Heart left ventricle (tissue), 13 donors: ENCODE data around the gene IPO5.
"Not testable (repeated sequence)": the region's sequence is repeated elsewhere in the genome, so short reads cannot be mapped to it uniquely, and the experiment has no call there.

Source experiments
- CTCF ChIP-seq, 12 donors: fragments of 200-600 bp; sonication (generic) in 4 of 12; IDR thresholded peaks; one replicate each; pipeline versions ENCODE4 v1.5.0 to v1.8.0; 2018 to 2022; ENCODE audit warnings: antibody characterized with exemption in 12 of 12, mild to moderate bottlenecking in 5 of 12
- POLR2A ChIP-seq, 2 donors: fragments of 450-650 bp; IDR thresholded peaks; one replicate each; pipeline ENCODE4 v1.6.1; 2017; ENCODE audit warnings: antibody characterized with exemption in 2 of 2, mild to moderate bottlenecking in 2 of 2, moderate library complexity in 2 of 2
- donor health status: ischemic (EF 13 %, LVEDD 7.1; RV severe dilation, severe dysfunction).
- donor health status: DM: no; HTN: yes; CAD: no.
- donor health status: DM: no; HTN: no; CAD: no.
- donor health status: ischemic (EF 25% LVEDD 6.9; RV normal size, moderate dysfunction).
- donor health status: ischemic (EF 25% LVEDD 5.7; RV mildly dilated, moderate dysfunction).
- donor health status: ischemic (EF 35%, LVEDD 5.7; RV mildly dilated, moderate dysfunction).
- donor health status: nonischemic (EF 11% LVEDD 7.7; RV severe dilation, severe dysfunction).
- donor health status: DM: yes; HTN: yes; CAD: no.
- donor health status: PGD.
- donor health status: ischemic (EF 29% LVEDD 5.4; RV normal size, mild dysfunction).
- donor health status: nonischemic (EF 23%, LVEDD 6.1; RV moderate dilation, normal function).

- not testable (repeated sequence) for TF ChIP-seq POLR2A, CTCF (IDR thresholded peaks at IDR 0.05)
These were observed 4.2 kb upstream of the IPO5 start for GRCh38 chr13:97949316-97949715.
